Right lobe of liver (tissue), 6 donors: ENCODE data around the gene KLHL11. TPM values are rescaled to one million over a fixed set of nuclear protein-coding genes. Genes with fewer than 3 reads are reported as not detected.
"Not testable (repeated sequence)": the region's sequence is repeated elsewhere in the genome, so short reads cannot be mapped to it uniquely, and the experiment has no call there.

Source experiments
- ATAC-seq, 4 donors: fragments of 200-7000 bp; cut with Tn5 transposase; one replicate each; pipeline ENCODE4 v1.9.1; 2020; ENCODE audit warnings: mild to moderate bottlenecking in 4 of 4, moderate library complexity in 4 of 4
- DNase-seq, 3 donors: peaks; one replicate each; pipeline ENCODE4 v3.0.0-alpha.2; 2020
- H3K27ac ChIP-seq, 3 donors: fragments of 200-600 bp; one replicate each; pipeline ENCODE4 v1.8.0; 2022
- H3K27me3 ChIP-seq, 2 donors: fragments of 200-600 bp; one replicate each; pipeline ENCODE4 v1.8.0; 2022
- H3K36me3 ChIP-seq, 4 donors: fragments of 200-600 bp; sonication (generic) in 1 of 4; one replicate each; pipeline versions ENCODE4 v1.5.1 to v1.8.0; 2017 to 2022; ENCODE audit warnings: control low read depth in 1 of 4
- H3K4me1 ChIP-seq, 4 donors: fragments of 200-600 bp; sonication (generic) in 1 of 4; one replicate each; pipeline versions ENCODE4 v1.5.1 to v1.8.0; 2017 to 2022; ENCODE audit warnings: control low read depth in 1 of 4
- H3K4me3 ChIP-seq, 3 donors: fragments of 200-600 bp; one replicate each; pipeline ENCODE4 v1.8.0; 2022
- H3K9me3 ChIP-seq, 4 donors: fragments of 200-600 bp; sonication (generic) in 1 of 4; one replicate each; pipeline versions ENCODE4 v1.5.1 to v1.8.0; 2017 to 2022; ENCODE audit warnings: control low read depth in 1 of 4
- POLR2A ChIP-seq: fragments of 450-650 bp; IDR thresholded peaks from one replicate; pipeline ENCODE4 v1.6.1; 2017; ENCODE audit warnings: antibody characterized with exemption, mild to moderate bottlenecking
- WGBS: methylation state at CpG from one replicate; pipeline ENCODE4 v1.1.6; 2018; ENCODE audit warnings: low coverage, low lambda C conversion rate; ENCODE audit not compliant: insufficient coverage; ENCODE audit errors: missing lambda C conversion rate; 5-methylcytosine and 5-hydroxymethylcytosine counted together
- intact Hi-C, 2 donors: fragments of 100-400 bp; cut with DNase I; formaldehyde crosslinking; loops; one replicate each; pipeline versions ENCODE4 v1.11.2 to v1.14.1; 2022
- total RNA-seq, 6 experiments: library from RNA; depleted of rRNA in 2 of 6; stranded (reverse); fragments of >200 nt in 2 of 6; fragmentation: NEBNext Ultra II Directional in 3 of 6; extraction: Animal tissue kit (Norgen Biotek cat#: 25700) in 3 of 6; gene quantifications; one replicate each; pipeline versions ENCODE4 v1.1.0 to v1.2.4, GENCODE V29; 2016 to 2023
- TF ChIP-seq, protein P1 (sequence below), 4 donors: fragments of 200-600 bp in 3 of 4; fragments of 450-650 bp in 1 of 4; IDR thresholded peaks; one replicate each; pipeline versions ENCODE4 v1.5.1 to v1.8.0; 2016 to 2022; ENCODE audit warnings: antibody characterized with exemption in 4 of 4, mild to moderate bottlenecking in 2 of 4
- donor health status: DM: no; HTN: yes; CAD: no.
- donor health status: DM: no; HTN: no; CAD: no.
- donor health status: DM: no; HTN: no; CAD: no.
- donor health status: DM: no; HTN: yes; CAD: no.
- donor health status: DM: no; HTN: yes; CAD: no.

KLHL11 gene
- total RNA-seq, 6 experiments from 2014 or later, result 2.9 to 7.0 (median 5.7) TPM

DNA sequence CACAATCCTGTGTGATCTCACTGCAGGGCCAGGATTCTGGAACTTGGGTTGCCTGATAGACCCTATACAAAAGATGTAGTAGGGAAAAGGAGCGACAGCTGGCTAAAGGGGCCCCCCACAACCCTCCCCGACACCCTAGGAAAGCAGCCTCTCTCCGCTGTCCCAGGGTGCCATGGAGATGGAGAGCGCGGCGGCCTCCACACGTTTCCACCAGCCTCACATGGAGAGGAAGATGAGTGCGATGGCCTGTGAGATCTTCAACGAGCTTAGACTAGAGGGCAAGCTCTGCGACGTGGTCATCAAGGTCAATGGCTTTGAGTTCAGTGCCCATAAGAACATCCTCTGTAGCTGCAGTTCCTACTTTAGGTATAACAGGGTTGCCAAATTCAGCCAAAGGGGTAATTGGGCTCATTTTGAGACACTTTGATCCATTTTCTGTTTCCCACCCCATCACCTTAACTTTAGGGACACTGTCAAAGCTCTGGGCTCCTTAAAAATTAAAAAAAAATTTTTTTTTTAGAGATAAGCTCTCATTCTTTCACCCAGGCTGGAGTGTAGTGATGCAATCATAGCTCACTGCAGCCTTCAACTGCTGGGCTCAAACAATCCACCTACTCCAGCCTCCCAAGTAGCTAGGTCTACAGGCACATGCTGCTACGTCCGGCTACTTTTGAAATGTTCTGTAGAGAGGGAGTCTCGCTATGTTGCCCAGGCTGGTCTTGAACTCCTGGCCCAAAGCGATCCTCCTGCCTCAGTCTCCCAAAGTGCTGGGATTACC is 27.3 kb downstream of the KLHL11 start, which contains the start of gene KLHL10:
Gene KLHL10 (plus strand): TSS at position 65 of the 778 bp plus-strand sequence. CDS start 108 bp downstream, at position 173.
- H3K27ac ChIP-seq, result no peak within 1 kb of the TSS
- no peaks in the 10 kb centered on the region for H3K36me3 ChIP-seq
- peak within 1 kb of the TSS in 1 of 3 donors; percentile 96 for H3K4me3 ChIP-seq
- TF ChIP-seq, protein P1, sequence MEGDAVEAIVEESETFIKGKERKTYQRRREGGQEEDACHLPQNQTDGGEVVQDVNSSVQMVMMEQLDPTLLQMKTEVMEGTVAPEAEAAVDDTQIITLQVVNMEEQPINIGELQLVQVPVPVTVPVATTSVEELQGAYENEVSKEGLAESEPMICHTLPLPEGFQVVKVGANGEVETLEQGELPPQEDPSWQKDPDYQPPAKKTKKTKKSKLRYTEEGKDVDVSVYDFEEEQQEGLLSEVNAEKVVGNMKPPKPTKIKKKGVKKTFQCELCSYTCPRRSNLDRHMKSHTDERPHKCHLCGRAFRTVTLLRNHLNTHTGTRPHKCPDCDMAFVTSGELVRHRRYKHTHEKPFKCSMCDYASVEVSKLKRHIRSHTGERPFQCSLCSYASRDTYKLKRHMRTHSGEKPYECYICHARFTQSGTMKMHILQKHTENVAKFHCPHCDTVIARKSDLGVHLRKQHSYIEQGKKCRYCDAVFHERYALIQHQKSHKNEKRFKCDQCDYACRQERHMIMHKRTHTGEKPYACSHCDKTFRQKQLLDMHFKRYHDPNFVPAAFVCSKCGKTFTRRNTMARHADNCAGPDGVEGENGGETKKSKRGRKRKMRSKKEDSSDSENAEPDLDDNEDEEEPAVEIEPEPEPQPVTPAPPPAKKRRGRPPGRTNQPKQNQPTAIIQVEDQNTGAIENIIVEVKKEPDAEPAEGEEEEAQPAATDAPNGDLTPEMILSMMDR (IDR thresholded peaks at IDR 0.05), result no peak
- no peak for TF ChIP-seq POLR2A
- no peak for ATAC-seq
- no peaks in the 10 kb centered on the region for H3K27me3 ChIP-seq
- WGBS, result 85% methylated on average over 13 of the region's 15 CpGs
- H3K9me3 ChIP-seq, result no peaks in the 10 kb centered on the region
- intact Hi-C loops, result no loop called here
- DNase-seq, result no peak
- peaks cover 0 to 6% (median 0%) of the 10 kb centered on the region in 4 donors for H3K4me1 ChIP-seq

DNA sequence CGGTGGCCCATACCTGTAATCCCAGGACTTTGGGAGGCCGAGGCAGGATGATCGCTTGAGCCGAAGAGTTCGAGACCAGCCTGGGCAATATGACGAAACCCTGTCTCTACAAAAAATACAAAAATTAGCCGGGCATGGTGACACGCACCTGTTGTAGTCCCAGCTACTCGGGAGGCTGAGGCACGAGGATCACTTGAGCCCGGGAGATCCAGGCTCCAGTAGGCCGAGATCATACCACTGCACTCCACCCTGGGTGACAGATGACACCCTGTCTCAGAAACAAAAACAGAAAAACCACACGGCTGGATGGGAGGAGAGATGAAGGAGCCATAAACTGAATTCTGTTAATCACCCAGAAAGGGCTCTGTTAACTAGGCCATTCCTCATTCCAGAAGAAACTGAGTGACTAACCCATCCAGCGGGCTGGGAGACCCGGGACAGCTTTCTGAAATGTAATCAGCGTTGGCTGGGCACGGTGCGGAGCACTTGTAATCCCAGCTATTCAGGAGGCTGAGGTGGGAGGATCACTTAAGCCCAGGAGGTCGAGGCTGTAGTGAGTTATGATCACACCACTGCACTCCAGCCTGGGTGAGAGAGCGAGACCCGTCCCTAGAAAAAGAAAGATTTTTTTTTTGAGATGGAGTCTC is 28.6 kb downstream of the KLHL11 start:
- H3K4me3 ChIP-seq, result peak overlapping the region; percentile 92 to 98 (median 96)
- H3K4me1 ChIP-seq, result peaks cover 0 to 6% (median 0%) of the 10 kb centered on the region in 4 donors
- TF ChIP-seq, protein P1 (IDR thresholded peaks at IDR 0.05), result no peak
- no peak for TF ChIP-seq POLR2A
- WGBS, result 43% methylated on average over 15 of the region's 21 CpGs
- no peaks in the 10 kb centered on the region for H3K9me3 ChIP-seq
- ATAC-seq (peak in 1 of 4 donors; percentile 4), DNase-seq (no peak)
- H3K27me3 ChIP-seq, result no peaks in the 10 kb centered on the region
- no peak overlapping the region for H3K27ac ChIP-seq
- intact Hi-C loops, result no loop called here
- peaks cover 0 to 5% (median 0%) of the 10 kb centered on the region in 4 donors for H3K36me3 ChIP-seq

DNA sequence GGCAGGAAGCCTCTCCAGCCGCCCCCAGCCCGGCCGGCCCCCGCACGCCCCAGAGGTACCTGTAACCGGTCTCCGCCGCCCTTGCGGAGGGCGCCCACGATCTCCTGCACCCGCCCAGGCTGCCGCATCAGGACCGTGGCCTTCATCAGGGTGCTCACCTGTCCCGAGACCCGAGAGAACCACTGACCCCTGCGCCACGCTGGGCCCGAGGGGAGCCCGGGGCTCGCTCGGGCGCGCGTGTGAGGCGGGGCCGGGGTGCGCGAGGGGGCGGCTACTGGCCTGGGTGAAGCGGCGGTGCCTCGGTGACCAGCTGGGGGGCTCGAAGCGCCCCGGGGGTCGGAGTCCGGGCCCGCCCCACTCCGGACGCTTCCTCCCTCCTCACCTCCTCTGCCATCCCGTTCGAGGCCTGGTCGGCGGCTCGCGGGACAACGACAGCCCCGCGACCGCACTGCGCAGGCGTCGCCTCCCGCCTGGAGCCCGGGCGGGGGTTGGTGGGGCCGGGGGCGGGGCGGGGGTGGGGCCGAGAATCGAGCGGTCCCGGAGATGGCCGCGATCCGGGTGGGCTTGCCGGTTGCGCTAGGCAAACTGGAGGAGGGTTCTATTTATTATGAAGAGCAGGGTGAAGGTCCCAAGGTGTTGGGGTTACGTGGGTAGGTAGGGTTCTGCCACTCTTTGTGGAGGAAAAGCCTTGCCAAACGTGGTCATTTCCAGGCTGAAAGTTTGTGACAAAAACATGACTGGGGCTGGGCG is 29.2 kb downstream of the KLHL11 start, which contains the start of gene NT5C3B:
Gene NT5C3B (minus strand): TSS at position 433 of the 750 bp plus-strand sequence. CDS start 39 bp downstream, at position 394.
- Histone ChIP-seq H3K27ac (peak within 1 kb of the TSS in 2 of 3 donors; percentile 36 to 58), H3K9me3 (no peaks in the 10 kb centered on the region), H3K36me3 (peaks cover 0 to 12% (median 0%) of the 10 kb centered on the region in 4 donors), H3K4me3 (peak within 1 kb of the TSS; percentile 92 to 98 (median 96)), H3K27me3 (no peaks in the 10 kb centered on the region), H3K4me1 (peaks cover 0 to 6% (median 0%) of the 10 kb centered on the region in 4 donors)
- intact Hi-C loops, result no loop called here
- TF ChIP-seq POLR2A, result peak; percentile 37
- TF ChIP-seq, protein P1 (IDR thresholded peaks at IDR 0.05), result no peak
- 2% methylated on average over 41 of the region's 72 CpGs for WGBS
- peak; percentile 65 to 72 (median 72) for DNase-seq
- ATAC-seq, result peak; percentile 93 to 97 (median 94)

DNA sequence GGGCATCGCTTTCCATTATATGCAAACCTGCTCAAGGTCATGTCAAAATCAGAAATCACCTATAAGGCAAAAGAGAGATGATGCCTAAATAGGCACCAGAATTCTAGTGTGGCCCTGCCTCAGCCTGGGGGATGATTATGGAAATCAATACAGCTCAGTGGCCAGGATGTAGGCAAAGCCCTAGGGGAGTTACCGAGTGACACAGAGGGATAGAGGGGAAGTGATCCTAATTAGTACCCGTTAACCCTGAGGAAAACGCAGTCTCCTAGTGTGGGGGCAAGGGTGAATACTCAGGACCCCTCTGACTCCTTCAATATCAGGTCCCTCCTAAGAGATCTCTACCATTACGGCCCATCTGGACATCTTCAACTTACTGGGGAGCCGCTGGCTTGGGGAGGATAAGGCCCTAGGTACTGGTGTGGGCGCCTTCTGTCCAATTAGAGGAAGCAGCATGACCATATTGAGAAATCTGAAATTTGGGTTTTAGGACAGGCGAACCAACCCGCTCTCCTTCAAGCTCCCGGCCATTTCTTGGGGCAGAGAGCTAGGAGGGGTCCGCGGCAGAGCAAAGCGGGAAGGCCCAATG is 29.9 kb downstream of the KLHL11 start:
- peak overlapping the region in 2 of 3 donors; percentile 36 to 58 for H3K27ac ChIP-seq
- H3K4me1 ChIP-seq, result peaks cover 0 to 6% (median 0%) of the 10 kb centered on the region in 4 donors
- no peaks in the 10 kb centered on the region for H3K9me3 ChIP-seq
- intact Hi-C loops, result no loop called here
- DNase-seq, result no peak
- peaks cover 0 to 18% (median 1%) of the 10 kb centered on the region in 4 donors for H3K36me3 ChIP-seq
- H3K27me3 ChIP-seq, result no peaks in the 10 kb centered on the region
- peak overlapping the region; percentile 92 to 98 (median 96) for H3K4me3 ChIP-seq
- WGBS, result 27% methylated on average over 5 of the region's 13 CpGs
- peak; percentile 43 to 60 (median 50) for ATAC-seq
- TF ChIP-seq POLR2A, result no peak
- TF ChIP-seq, protein P1 (IDR thresholded peaks at IDR 0.05), result no peak

DNA sequence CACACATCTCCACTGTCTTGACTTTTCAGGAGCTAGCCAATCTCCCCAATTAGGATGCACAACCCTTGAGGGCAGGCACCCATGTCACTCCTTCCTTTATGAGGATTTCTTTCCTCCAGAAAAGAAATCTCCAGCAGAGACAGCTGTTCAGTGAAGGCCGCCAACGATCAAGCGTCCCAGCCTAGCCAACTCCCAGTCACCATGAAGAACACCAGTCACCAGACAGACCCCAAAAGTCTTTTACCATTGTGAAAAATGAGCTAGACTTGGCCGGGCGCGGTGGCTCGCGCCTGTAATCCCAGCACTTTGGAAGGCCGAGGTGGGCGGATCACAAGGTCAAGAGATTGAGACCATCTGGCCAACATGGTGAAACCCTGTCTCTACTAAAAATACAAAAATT is 35.3 kb downstream of the KLHL11 start:
- 37% methylated on average over 2 of the region's 10 CpGs for WGBS
- H3K27ac ChIP-seq, H3K4me3 ChIP-seq, H3K9me3 ChIP-seq, intact Hi-C loops, H3K27me3 ChIP-seq, ATAC-seq, H3K4me1 ChIP-seq: not testable (repeated sequence)
- H3K36me3 ChIP-seq, result peaks cover 0 to 43% (median 2%) of the 10 kb centered on the region in 4 donors
- peak in 1 of 3 donors; percentile 4 for DNase-seq
